ENCODE results near the gene KLHDC4. TPM values are rescaled to one million over a fixed set of nuclear protein-coding genes. Genes with fewer than 3 reads are reported as not detected.

KLHDC4 gene
- total RNA-seq, 1 donor from 2014 or later = 40.4 TPM

- Histone ChIP-seq H3K4me3 (ENCODE audit: low read depth, low read length) (no peak overlapping the region), H3K27me3 (ENCODE audit: control insufficient read depth, insufficient read depth, low read length) (no peaks in the 10 kb centered on the region), H3K36me3 (ENCODE audit: control insufficient read depth, insufficient read depth, low read length) (no peaks in the 10 kb centered on the region)
- DNase-seq (ENCODE audit: low read depth) = no peak
- TF ChIP-seq CTCF (IDR thresholded peaks at IDR 0.05; ENCODE audit: insufficient read depth, low read length, poor library complexity, severe bottlenecking) = no peak
Measured at GRCh38 chr16:87698676-87699199, 67.0 kb downstream of the KLHDC4 start.

- no peak for DNase-seq (ENCODE audit: low read depth)
- Histone ChIP-seq H3K27me3 (ENCODE audit: control insufficient read depth, insufficient read depth, low read length) (no peaks in the 10 kb centered on the region), H3K4me3 (ENCODE audit: low read depth, low read length) (no peak overlapping the region), H3K36me3 (ENCODE audit: control insufficient read depth, insufficient read depth, low read length) (no peaks in the 10 kb centered on the region)
- no peak for TF ChIP-seq CTCF (IDR thresholded peaks at IDR 0.05; ENCODE audit: insufficient read depth, low read length, poor library complexity, severe bottlenecking)
Measured at GRCh38 chr16:87698241-87698640, 67.5 kb downstream of the KLHDC4 start.

GRCh38 chr16:87697792-87698191 lies 68.0 kb downstream of the KLHDC4 start:
- no peaks in the 10 kb centered on the region for H3K36me3 ChIP-seq (ENCODE audit: control insufficient read depth, insufficient read depth, low read length)
- no peak for TF ChIP-seq CTCF (IDR thresholded peaks at IDR 0.05; ENCODE audit: insufficient read depth, low read length, poor library complexity, severe bottlenecking)
- no peaks in the 10 kb centered on the region for H3K27me3 ChIP-seq (ENCODE audit: control insufficient read depth, insufficient read depth, low read length)
- no peak for DNase-seq (ENCODE audit: low read depth)
- no peak overlapping the region for H3K4me3 ChIP-seq (ENCODE audit: low read depth, low read length)

GRCh38 chr16:87697256-87697655 lies 68.5 kb downstream of the KLHDC4 start:
- no peak for DNase-seq (ENCODE audit: low read depth)
- no peak overlapping the region for H3K4me3 ChIP-seq (ENCODE audit: low read depth, low read length)
- H3K27me3 ChIP-seq (ENCODE audit: control insufficient read depth, insufficient read depth, low read length) = peaks cover under 1% of the 10 kb centered on the region
- no peaks in the 10 kb centered on the region for H3K36me3 ChIP-seq (ENCODE audit: control insufficient read depth, insufficient read depth, low read length)
- TF ChIP-seq CTCF (IDR thresholded peaks at IDR 0.05; ENCODE audit: insufficient read depth, low read length, poor library complexity, severe bottlenecking) = no peak

- no peak overlapping the region for H3K4me3 ChIP-seq (ENCODE audit: low read depth, low read length)
- no peak for TF ChIP-seq CTCF (IDR thresholded peaks at IDR 0.05; ENCODE audit: insufficient read depth, low read length, poor library complexity, severe bottlenecking)
- H3K36me3 ChIP-seq (ENCODE audit: control insufficient read depth, insufficient read depth, low read length) = no peaks in the 10 kb centered on the region
- DNase-seq (ENCODE audit: low read depth) = no peak
- peaks cover 6% of the 10 kb centered on the region for H3K27me3 ChIP-seq (ENCODE audit: control insufficient read depth, insufficient read depth, low read length)
Measured at GRCh38 chr16:87696726-87697125, 69.1 kb downstream of the KLHDC4 start.

- no peak for DNase-seq (ENCODE audit: low read depth)
- H3K4me3 ChIP-seq (ENCODE audit: low read depth, low read length) = no peak overlapping the region
- no peaks in the 10 kb centered on the region for H3K36me3 ChIP-seq (ENCODE audit: control insufficient read depth, insufficient read depth, low read length)
- TF ChIP-seq CTCF (IDR thresholded peaks at IDR 0.05; ENCODE audit: insufficient read depth, low read length, poor library complexity, severe bottlenecking) = no peak
- H3K27me3 ChIP-seq (ENCODE audit: control insufficient read depth, insufficient read depth, low read length) = peaks cover 14% of the 10 kb centered on the region
Measured at GRCh38 chr16:87695534-87695933, 70.3 kb downstream of the KLHDC4 start.
